Left renal pelvis (tissue), 4 donors: Measurements from ENCODE around the gene CCDC174. TPM values are rescaled to one million over a fixed set of nuclear protein-coding genes. Genes with fewer than 3 reads are reported as not detected.
"Not testable (repeated sequence)": the region's sequence is repeated elsewhere in the genome, so short reads cannot be mapped to it uniquely, and the experiment has no call there.

Experiments used
- DNase-seq, 4 donors: peaks; one replicate each; pipeline ENCODE4 v3.0.0-alpha.2; 2013; ENCODE audit warnings: low read depth in 4 of 4, low spot score in 3 of 4
- polyA plus RNA-seq, 4 donors: library from polyadenylated mRNA; unstranded; fragments of 120-200 nt; gene quantifications; one replicate each; pipeline ENCODE4 v1.2.1, GENCODE V29; 2013; ENCODE audit not compliant: insufficient read length in 4 of 4

Gene CCDC174
- 10 to 100 TPM; 25.8 to 36.3 (median 34.1) TPM for polyA plus RNA-seq

GRCh38 chr3:14651440-14652251, at the start of gene CCDC174:
Gene CCDC174 (plus strand): TSS chr3:14651762. CDS start chr3:14651837, 75 bp downstream.
- peak; percentile 98 for DNase-seq

- DNase-seq = no peak
Observed at GRCh38 chr3:14602006-14602803, 49.4 kb upstream of the CCDC174 start.

DNA sequence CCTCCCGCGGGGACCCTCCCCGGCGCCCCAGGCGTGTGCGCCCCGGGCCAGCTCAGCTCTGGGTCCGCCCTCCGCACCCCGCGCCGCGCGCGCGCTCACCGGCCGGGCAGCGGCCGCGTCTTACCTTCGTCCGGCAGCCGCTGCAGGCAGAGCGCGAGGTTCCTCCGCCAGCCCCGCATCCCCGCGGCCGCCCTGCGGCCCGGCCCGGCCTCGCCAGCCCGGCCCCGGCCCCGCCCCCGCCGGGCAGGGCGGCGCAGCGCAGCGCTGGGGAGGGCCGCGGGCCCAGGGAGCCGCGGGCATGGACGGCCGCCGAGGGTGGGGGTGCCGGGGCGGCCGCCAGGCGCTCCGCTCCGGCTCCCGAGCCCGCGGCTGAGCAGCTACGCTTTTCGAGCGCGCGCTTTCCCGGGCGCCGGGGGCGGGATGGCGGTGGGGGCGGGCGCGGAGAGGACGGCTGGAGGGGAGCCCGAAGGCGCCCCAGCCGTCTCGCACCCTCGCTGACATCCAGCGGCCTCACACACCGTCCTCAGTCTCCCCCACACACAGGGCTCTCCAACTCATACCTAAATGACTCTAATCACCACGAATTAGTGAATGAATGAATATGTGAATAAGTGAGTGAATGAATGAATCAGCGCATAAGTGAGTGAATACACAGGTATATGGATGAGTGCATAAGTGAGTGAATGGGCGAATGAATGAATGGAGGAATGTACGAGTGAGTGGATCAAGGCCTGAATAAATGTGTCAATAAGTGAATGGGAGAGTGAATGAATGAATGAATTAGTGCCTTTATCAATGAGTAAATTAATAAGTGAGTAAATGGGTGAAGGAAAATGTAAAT, 48.5 kb upstream of the CCDC174 start:
- no peak for DNase-seq

- DNase-seq = no peak
Observed at GRCh38 chr3:14605067-14605466, 46.5 kb upstream of the CCDC174 start.

GRCh38 chr3:14605744-14606143, 45.8 kb upstream of the CCDC174 start:
- no peak for DNase-seq

- no peak for DNase-seq
Observed at GRCh38 chr3:14606669-14607339, 44.8 kb upstream of the CCDC174 start.

GRCh38 chr3:14608298-14608697, 43.3 kb upstream of the CCDC174 start:
- no peak for DNase-seq

DNA sequence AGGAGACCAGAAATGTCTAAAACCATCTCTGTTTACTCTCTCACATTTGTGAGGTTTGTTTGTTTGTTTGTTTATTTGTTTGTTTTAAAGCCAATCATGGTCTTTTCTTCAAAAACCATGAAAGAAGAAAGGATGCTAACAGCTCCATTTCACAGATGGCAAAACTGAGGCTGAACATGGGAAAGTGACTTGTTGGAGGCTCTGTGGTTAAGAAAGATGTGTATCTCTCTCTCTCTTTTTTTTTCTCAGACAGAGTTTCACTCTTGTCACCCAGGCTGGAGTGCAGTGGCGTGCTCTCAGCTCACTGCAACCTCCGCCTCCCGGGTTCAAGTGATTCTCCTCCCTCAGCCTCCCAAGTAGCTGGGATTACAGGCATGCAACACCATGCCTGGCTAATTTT, 42.5 kb upstream of the CCDC174 start:
- not testable (repeated sequence) for DNase-seq

GRCh38 chr3:14609506-14609905, 42.1 kb upstream of the CCDC174 start:
- no peak for DNase-seq

GRCh38 chr3:14609941-14610340, 41.6 kb upstream of the CCDC174 start:
- DNase-seq = no peak

- DNase-seq = no peak
Observed at GRCh38 chr3:14614189-14614588, 37.4 kb upstream of the CCDC174 start.

DNA sequence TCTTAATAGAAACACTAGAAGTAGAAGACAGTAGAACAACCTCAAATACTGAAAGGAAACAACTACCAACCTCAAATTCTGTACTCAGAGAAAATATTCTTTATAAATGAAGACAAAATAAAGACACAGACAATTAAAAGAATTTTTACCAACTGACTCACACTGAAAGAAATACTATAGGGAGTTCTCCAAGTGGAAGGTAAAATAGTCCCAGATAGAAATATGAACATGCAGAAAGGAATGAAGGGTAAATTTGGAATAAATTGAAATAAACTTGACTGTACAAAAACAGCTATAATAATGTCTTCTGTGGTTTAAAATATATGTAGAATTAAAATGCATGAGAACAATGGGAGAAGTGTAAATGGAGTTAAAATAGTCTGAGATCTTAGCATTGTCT, 36.7 kb upstream of the CCDC174 start:
- no peak for DNase-seq

DNA sequence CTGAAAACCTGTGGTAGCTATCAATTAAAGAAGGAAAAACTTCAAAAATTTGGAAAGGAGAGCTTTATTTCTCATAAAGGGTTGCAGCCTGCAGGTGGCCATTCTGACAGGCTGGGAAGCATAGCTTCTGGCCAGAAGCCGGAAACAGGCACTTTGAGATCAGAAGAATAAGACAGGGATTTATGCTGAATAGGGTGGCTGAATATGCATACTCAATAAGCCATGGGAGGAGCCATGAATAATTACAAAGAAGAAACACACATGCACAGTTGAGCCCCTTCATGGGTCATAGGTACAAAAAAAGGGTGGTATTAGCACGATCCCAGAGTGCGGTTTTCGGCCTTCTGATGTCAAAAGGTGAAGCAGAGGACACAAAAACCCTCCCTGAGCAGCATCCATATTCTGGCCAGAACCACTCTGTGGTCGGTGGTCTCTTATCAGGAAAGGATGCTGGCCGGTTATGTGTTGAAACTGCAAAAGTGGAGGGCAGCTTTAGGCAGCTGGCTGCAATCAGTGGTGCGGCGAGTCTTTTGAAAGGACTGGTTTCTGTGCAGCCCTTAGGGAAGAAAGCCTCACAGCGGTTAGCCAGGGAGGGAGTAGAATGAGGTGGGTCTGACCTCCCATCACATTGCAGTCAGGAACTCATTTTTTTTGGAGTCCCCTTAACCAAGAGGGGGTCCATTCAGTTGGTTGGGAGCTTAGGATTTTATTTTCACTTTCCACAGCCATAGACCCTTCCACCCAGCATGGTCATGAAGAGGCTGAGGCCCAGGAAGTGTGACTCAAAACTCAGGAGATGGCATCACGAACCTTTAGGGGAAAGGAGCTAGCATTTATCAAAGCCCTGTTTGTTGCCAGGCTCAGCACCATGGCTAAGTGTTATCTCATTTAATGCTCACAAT, 34.7 kb upstream of the CCDC174 start:
- DNase-seq = no peak

DNA sequence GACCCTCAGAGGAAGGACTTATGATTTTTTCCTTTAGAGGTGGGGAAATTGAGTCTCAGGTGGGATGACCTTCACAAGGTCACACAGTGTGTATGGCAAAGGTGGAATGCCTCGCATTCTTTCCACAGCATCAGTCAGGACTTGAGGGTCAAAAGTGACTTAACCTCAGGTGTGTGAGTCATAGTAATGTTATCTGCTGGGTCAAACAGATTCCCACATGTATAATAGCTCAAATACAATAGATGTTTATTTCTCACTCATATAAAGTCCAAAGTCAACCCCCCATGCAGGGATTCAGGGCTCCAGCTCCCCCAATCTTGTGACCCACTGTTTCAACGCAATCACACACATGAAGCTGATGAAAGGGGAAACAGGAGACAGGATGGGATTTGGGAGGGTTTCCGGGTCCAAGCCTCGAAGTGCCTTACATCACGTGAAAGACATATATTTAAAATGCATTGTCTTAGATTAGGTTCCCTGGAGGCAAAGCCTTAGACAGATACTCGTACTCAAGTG, 34.0 kb upstream of the CCDC174 start:
- DNase-seq = no peak

DNA sequence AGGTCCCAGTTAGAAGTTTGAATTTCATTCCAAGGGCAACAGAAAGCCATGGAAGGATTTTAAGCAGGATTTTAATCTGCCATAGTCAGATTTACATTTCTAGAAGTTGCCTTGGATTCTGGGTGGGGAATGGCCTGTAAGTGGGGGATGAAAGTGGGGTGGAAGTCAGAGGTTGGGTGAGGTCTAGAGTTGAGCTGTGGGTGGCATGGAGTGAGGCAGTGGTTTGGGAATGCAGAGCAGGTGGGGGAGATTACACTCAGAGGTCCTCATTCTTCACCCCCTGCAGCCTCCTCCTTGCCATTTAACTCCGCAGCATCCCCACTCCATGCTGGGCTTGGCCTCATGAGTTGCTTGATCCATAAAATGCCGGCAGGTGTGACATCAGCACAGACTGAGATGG, 32.0 kb upstream of the CCDC174 start:
- no peak for DNase-seq

DNA sequence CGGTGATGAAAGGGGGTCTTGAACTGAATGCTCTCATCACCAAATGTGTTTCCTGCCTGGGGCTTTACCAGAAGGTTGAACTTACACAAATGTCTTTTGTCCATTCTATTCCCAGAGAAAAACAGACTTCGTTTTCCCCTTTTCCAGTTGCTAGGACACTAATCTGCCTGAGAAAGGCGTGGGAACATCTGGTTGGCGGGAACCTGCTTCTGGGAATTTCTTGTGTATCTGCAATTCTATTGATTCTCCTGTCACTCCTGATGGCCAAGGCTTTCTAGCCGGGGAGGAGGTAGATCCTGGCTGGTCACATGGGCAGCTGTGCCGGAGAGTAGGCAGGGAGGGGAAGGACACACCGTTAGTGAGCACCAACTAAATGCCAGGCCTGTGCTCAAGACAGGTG, 31.1 kb upstream of the CCDC174 start:
- no peak for DNase-seq

DNA sequence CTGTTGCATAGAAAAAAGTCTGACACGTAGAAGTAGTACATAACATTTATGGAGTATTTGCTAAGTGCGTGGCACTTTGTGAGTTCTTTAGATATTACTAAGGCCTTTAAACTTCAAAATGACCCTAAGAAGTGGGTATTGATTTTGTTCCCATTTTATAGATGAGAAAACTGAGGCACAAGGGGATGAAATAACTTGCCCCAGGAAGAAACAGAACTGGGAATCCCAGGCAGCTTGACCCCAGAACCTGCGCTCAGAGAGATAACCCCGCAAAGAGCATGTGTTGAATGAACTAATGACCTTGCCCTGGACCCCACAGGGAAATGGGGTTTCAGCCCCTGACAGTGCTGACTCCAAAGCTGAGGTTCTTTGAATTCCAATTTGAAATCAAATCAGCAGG, 30.5 kb upstream of the CCDC174 start:
- no peak for DNase-seq

- no peak for DNase-seq
Observed at GRCh38 chr3:14622368-14622767, 29.2 kb upstream of the CCDC174 start.

DNA sequence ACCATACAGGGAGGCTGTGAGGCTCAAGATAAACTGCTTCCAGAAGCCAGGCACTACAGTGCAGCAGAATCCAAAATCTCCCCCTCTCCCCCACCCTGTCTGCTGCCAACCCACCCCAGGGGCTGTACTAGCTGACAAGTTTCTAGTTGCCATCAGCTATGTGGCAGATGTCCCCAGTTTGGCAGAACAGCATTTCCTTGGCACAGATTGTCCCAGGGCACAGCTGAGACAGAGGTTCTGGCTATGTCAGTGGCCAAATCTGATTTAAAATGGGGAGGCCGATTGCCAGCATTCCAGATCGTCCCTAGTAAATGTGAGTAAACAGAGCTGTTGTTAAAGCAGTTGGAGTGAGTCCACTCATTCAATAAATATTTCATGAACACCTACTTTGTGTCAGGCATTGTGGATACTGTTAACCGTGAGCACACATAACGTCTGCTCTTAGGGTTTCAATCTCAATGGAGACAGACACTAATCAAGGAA, 28.0 kb upstream of the CCDC174 start:
- no peak for DNase-seq
